Mesenteric fat pad (tissue), 1 donor: Measurements from ENCODE around the gene ZBTB8B. TPM values are rescaled to one million over a fixed set of nuclear protein-coding genes. Genes with fewer than 3 reads are reported as not detected.
A peak's percentile ranks its signal among the peaks of the same experiment; 100 is the strongest.
"Not testable (repeated sequence)": the region's sequence is repeated elsewhere in the genome, so short reads cannot be mapped to it uniquely, and the experiment has no call there.

Source experiments
- DNase-seq: peaks from one replicate; pipeline ENCODE4 v3.0.0-alpha.2; 2020; ENCODE audit warnings: low spot score
- total RNA-seq: library from RNA; stranded (reverse); fragmentation: NEBNext Ultra II Directional; extraction: Animal tissue kit (Norgen Biotek cat#: 25700); gene quantifications from one replicate; pipeline ENCODE4 v1.2.1, GENCODE V29; 2021
- donor health status: DM: yes; HTN: yes; CAD: no.

Gene ZBTB8B
- total RNA-seq, 1 donor from 2014 or later: not detected

DNA sequence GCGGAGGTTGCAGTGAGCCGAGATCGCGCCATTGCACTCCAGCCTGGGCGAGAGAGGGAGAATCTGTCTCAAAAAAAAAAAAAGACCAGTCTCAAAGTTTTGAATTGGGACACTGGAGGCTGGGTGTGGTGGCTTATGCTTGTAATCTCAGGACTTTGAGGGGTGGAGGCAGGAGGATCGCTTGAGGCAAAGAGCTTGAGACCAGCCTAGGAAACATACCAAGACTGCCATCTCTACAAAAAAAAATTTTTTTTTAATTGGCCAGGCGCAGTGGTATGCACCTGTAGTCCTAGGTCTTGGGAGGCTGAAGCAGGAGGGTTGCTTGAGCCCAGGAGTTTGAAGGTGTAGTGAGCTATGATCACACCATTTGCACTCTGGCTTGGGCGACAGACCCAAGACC is 3.9 kb downstream of the ZBTB8B start:
- DNase-seq: no peak

DNA sequence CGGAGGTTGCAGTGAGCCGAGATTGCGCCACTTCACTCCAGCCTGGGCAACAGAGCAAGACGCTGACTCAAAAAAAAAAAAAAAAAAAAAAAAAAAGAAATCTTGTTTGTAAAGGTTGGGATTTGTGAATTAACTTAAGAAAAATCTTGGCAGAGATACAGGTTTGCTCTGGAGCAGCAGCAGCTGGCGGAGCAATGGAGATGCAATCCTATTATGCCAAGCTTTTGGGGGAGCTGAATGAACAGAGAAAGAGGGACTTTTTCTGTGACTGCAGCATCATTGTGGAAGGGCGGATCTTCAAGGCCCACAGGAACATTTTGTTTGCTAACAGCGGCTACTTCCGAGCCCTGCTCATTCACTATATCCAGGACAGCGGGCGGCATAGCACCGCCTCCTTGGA is 5.6 kb downstream of the ZBTB8B start:
- DNase-seq: peak; percentile 33

DNA sequence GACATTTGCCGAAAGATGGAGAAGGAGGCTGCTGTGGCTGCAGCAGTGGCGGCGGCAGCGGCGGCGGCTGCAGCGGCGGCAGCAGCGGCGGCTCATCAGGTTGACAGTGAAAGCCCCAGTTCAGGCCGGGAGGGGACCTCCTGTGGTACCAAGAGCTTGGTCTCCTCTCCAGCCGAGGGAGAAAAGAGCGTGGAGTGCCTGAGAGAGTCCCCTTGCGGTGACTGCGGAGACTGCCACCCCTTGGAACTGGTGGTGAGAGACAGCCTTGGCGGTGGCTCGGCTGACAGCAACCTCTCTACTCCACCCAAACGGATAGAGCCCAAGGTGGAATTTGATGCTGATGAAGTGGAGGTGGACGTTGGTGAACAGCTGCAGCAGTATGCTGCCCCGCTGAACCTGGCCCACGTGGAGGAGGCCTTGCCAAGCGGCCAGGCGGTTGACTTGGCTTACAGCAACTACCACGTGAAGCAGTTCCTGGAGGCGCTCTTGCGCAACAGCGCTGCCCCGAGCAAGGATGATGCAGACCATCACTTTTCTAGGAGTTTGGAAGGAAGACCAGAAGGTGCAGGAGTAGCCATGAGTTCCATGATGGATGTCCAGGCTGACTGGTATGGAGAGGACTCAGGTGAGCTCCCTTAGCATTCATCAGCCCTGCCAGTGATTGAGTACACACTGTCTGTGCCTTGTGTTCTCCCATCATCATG is 6.3 kb downstream of the ZBTB8B start:
- peak; percentile 88 for DNase-seq

DNA sequence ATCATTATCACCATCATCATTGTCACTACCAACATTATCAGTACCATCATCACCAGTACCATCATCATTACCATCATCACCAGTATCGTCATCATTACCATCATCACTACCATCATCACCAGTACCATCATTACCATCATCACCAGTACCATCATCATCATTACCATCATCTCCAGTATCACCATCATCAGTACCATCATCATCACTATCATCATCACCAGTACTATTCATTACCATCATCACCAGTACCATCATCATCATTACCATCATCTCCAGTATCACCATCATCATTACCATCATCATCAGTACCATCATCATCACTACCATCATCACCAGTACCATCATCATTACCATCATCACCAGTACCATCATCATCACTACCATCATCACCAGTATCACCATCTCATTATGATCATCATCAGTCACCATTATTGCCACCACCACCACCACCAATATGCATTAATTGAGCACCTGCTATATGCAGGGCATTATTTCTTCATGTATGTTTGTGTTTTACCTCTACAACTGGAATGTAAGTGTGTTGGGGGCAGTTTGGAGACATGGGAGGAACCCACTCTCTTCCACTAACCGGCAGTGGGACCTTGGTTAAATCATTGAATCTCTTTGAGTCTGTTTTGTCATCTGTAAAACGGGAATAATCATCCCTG is 7.0 kb downstream of the ZBTB8B start:
- no peak for DNase-seq

DNA sequence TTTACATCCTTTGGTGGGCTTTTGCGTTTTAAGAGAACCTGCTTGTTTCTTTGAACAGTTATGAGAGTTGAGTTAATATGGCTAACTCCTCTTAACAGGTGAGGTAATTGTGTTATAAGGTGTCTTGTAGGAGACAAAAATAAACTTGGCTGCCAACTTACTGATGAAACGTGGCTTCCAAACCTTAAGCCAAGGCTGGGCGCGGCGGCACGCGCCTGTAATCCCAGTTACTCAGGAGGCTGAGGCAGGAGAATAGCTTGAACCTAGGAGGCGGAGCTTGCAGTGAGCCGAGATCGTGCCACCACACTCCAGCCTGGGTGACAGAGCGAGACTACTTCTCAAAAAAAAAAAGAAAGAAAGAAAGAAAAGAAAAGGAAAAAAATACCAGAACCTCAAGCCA is 8.1 kb downstream of the ZBTB8B start:
- DNase-seq: peak; percentile 1

DNA sequence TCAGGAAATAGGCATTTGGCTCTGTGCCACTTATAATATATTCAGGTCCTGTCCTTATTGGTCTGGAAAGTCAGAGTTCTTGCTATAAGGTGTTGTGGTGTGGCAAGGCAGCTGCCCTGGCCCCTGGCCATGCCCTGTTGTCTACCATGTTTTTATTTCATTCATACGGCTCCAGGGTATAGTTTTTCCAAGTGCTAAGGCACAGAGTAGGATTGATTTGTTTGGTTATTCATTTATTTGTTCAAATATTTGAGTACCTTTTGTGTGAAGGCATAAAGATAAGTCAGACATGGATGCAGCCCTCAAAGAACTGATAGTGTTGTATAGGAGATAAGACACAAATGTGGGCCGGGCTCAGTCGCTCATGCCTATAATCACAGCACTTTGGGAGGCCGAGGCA is 10.1 kb downstream of the ZBTB8B start:
- DNase-seq: peak; percentile 30

DNA sequence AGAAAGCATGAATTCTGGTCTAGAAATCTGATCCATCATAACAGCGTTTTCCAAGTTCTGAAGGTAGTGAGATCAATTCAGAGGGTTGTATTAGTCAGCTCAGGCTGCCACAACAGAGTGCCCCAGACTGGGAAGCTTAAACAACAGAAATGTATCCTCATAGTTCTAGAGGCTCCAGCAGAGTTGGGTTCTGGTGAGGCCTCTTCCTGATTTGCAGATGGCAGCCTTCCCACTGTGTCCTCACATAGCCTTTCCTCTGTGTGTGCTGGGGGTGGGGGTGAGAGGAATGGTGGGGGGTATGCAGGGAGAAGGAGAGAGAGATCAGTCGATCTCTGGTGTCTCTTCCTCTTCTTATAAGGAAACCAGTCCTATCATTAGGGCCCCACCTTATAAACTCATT is 15.1 kb downstream of the ZBTB8B start:
- peak; percentile 1 for DNase-seq

DNA sequence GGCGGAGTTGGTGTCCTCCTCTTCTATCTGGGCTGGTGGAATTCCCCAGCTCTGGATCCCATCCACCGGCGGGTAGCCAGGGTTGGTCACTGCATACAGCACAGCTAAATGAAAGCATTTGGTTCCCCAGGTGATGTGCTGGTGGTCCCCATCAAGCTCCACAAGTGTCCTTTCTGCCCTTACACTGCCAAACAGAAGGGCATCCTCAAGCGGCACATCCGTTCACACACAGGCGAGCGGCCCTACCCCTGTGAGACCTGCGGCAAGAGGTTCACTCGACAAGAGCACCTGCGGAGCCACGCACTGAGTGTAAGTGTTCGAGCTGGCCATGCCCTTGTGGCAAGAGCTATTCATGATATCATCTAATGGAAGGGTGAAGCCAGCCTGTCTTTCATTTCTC is 15.9 kb downstream of the ZBTB8B start:
- DNase-seq: peak; percentile 80

DNA sequence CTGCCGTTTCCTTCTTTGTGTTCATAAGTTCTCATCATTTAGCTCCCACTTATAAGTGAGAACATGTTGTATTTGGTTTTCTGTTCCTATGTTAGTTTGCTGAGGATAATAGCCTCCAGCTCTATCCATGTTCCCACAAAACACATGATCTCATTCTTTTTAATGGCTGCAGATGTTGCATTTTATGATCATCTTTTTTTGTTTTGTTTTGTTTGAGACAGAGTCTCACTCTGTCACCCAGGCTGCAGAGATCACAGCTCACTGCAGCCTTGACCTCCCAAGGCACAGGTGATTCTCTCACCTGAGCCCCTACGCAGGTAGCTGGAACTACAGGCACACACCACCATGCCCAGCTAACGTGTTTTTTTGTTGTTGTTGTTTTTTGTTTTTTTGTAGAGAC is 16.9 kb downstream of the ZBTB8B start:
- not testable (repeated sequence) for DNase-seq

DNA sequence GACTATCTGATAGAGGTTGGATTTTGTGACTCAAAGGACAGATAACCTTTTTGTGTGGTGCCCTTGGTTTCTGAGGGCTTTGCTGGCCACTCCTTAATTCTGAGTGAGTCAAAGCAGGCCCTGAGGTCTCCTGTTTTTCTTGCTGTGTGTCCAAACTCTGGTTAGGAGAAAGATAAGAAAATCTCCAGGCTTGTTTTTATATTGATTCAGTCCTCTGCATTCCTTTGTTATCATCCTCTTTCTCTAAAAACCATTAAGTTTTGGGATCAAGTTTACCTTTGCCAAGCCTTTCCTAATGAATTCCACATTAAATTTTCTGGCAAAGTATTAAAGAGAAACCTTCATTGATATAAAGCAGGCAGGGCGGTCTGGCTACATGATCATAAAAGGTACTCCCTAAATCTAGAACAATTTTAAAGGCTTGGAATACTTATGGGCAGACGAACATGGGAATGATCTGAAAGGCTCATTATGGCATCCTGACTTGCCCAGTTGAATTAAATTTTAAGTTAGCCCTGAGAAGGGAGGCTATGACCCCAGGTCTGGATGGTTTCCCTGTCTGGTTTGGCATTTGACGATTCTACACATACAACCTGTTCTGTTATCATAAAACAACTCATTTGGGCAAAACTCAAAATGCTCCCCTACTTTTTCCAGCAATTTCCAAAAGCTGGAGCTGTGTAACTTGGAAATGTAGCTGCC is 20.8 kb downstream of the ZBTB8B start:
- DNase-seq: no peak

DNA sequence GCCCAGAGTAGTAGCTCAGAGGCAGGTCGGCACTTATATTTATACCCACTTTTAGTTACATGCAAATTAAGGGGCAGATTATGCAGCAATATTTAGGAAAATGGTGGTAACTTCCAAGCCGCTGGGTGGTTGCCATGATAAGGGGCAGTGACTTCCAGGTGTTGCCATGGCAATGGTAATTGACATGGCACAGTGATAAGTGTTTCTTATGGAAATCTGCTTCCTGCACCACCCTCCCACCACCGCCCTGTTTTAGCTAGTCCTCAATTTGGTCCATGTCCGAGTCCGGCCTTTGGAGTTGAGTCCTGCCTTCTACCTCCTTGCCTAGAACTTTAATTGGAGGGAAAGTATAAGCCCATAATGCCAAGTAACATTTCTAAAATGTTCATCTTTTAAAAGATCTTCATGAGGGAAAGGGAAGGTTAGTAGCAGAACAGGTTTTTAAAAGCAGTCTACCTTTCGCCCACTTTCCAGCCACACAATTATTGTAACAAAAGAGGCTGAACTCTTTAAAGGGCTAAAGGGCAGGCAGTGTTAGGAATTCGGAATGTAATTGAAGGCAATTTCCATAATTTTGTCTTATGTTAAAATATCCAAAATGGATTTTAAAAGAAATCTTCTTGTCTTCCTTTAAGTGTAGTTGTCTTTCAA is 21.7 kb downstream of the ZBTB8B start:
- peak; percentile 68 for DNase-seq

DNA sequence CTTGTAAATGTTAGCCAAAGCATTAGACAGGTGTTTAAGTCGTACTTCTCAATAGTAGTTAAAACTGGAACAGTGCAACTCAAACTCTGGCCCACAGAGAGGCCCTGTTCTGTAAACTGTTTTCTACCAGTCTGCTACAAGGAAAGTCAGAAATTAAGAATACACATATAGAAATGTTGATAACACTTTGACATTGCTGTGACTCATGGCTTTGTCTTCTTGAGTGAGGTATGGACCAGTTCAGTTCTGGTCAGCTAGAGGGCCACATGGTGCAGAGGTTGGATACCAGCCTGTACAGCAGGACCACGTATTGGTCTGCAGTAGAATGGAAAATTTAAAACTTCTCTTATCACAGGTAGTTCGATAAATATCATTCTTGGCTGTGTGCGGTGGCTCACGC is 22.3 kb downstream of the ZBTB8B start:
- DNase-seq: no peak

DNA sequence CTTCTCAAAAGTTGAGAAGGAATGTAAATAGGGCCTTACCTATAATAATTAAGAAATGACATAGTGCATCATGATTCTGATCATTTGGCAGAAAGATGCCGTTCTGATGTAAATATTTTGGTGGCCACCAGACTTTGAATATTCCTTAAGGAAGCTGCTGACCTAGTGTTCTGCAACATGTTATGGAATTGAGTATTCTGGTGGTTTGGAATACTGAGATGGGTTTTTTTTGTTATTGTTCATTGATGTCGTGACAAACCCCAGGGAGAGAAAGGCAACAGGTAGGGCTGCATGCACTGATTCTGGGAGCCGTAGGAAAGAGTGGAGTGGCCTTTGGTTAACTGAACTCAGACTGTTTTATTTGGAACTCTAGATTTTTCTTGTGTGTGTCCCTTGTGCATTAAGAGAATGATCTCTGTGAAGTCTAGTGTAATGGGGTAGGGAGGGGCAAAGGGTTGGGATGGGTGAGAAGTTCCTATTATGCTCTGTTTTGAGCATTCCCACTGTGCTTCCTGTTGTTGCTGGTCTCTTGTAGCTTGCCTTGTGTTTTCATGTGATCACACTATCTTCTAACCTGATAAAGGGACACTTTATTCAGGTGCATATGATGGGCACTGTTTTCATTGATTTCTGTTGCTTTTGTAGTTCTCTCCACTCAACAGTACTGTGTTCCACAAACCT is 25.0 kb downstream of the ZBTB8B start:
- DNase-seq: no peak

DNA sequence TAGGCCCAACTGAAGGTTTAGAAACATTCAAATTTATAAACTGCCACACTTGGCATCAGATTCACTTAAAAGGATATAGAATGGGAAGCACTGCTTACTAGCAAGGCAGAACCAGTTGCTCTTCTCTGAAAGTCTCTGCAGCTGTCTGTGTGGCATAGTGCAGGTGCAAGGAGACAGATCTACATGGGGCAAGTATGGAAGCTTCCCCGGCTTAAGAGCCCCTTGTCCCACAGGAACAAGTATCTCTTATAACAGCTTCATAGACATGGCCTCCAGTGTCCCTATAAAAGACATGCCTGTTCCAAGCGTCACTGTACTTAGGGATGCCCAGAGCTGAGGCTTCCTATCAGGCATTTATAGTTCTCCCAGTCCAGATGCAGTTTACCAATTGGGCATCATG is 26.5 kb downstream of the ZBTB8B start:
- no peak for DNase-seq

DNA sequence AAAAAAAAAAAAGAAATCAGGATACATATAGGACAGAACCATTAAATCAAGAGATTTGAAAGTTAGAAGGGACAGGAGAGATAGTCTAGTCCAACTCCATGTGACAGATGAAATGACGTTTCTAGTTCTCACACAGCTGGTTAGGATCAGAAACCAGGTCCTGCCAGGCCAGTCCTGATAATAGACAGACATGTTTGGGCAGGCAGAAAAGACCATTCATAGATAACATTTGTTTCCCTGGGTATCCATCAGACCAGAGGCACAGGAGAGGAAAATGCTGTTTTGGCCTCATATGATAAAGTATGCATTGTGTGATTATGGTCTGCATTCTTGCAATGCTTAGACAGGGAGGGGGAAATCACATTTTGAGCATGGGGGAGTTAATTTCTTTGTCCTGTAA is 29.3 kb downstream of the ZBTB8B start:
- no peak for DNase-seq

DNA sequence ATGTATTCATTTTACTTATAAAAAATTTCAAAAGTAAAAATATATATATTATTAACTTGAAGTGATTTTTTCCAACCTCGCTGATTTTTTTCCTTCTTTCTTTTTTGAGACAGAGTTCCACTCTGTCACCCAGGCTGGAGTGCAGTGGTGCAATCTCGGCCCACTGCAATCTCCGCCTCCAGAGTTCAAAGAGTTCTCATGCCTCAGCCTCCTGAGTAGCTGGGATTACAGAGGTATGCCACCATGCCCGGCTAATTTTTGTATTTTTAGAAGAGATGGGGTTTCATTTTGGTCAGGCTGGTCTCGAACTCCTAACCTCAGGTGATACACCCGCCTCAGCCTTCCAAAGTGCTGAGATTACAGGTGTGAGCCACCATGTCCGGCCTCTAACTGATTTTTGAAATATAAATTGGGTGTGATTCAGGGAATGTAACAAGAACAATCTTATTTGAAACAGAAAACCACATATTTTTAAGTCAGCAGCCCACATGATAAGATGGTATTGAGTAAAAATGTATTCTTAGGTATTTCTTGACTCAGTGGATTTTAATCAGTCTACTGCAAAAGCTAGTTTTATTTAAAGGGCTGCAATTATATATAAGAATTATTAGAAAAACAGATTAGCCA is 30.0 kb downstream of the ZBTB8B start:
- no peak for DNase-seq

DNA sequence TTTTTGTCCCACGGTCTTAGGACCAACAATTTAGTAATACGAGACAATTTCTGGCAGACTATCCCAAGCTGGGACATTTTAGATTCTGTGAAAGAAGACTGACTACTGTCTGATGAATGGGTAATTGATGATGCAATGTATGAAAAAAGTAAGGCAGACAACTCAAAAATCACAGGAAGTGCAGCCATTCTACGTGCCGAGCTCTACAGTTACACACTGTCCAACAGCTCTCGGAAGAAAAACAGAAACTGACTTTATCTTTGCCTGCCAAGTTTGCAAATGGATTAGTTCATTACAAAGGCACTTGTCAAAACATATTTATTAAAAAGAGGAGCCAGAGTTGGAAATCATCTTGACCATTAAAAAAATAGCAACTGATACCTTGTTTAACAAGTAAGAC is 31.3 kb downstream of the ZBTB8B start:
- DNase-seq: no peak

DNA sequence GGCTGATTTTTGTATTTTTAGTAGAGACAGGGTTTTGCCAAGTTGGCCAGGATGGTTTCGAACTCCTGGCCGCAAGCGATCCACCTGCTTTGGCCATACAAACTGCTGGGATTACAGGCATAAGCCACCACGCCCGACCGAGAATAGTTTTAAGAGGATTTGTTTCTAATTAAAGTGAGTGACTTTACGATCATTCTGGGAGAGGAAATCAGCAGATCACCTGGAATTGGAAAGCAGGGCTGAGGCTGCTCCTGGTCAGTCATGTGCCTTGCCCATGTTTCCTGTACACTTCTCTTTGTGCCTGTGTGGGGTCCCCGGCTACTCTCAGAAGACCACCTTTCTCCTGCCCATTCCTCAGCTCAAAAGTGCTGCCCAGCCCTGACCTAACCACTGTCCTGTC is 33.9 kb downstream of the ZBTB8B start:
- no peak for DNase-seq

DNA sequence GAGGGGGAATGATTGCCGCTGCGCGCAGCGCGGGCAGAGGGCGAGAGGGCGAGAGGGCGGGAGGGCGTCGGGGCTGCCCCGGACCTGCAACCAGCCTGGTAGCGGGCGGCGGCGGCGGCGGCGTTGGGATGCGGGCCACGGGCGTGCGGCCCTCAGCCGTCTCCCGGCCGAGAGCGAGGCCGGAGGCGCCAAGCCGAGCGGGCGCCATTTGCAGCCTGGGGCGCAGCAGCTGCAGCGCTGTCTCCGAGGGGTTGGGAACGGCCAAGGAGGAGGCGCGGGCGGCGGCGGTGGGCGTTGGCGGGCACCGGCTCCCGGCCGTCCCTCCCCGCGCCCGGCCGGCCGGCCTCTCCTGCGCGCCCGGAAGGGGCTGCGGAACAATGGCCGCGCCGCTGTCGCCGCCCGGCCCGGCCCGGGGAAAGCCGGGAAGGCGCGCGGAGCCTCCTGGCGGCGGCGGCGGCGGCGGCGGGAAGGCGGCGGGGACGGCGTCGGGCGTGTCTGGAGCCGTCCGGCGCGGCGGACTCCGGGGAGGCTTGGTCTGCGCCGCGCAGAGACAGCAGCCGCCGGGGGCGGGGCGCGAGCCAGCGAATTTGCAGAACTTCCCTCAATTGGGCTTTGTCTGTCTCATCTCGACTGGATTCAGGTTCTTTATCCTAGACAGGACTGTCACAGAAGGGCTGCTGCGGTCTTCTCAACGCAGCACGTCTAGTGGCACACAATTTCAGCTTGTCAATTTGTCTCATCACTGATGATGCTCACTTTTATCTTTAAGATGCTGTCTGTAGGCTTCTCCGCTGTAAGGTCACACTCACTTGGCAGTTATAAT is 35.7 kb downstream of the ZBTB8B start:
- no peak for DNase-seq

DNA sequence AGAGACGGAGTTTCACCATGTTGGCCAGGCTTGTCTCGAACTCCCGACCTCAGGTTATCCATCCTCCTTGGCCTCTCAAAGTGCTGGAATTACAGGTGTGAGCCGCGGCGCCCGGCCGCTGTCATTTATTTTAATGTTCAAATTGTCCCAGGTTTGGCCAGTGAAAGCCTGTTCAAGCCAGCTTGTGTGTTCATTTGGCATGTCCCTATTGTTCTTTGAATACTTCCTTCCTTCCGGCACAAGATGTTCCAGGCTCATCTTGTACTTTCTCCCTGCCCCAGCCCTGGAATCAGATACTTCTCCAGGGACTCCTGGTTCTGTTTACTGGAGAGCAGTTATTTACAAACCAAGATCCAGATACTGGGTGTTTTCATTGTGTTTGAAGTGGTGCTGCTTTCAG is 37.0 kb downstream of the ZBTB8B start:
- no peak for DNase-seq
